Measurements from ENCODE around the gene BEST3.
"Not testable (repeated sequence)": the region's sequence is repeated elsewhere in the genome, so short reads cannot be mapped to it uniquely, and the experiment has no call there.

Gene BEST3

GRCh38 chr12:69620077-69620476, 79.0 kb downstream of the BEST3 start:
- Histone ChIP-seq H3K4me3 (no peak overlapping the region), H3K27ac (no peak overlapping the region)
- no peak for TF ChIP-seq CTCF (IDR thresholded peaks at IDR 0.05)
- DNase-seq (ENCODE audit: low spot score) = no peak

- H3K4me3 ChIP-seq = no peak overlapping the region
- no peak for TF ChIP-seq CTCF (IDR thresholded peaks at IDR 0.05)
- no peak overlapping the region for H3K27ac ChIP-seq
- DNase-seq (ENCODE audit: low spot score) = no peak
Observed at GRCh38 chr12:69619050-69619449, 80.1 kb downstream of the BEST3 start.

- DNase-seq (ENCODE audit: low spot score) = no peak
- no peak for TF ChIP-seq CTCF (IDR thresholded peaks at IDR 0.05)
- Histone ChIP-seq H3K27ac (no peak overlapping the region), H3K4me3 (no peak overlapping the region)
Observed at GRCh38 chr12:69616025-69616424, 83.1 kb downstream of the BEST3 start.

- Histone ChIP-seq H3K4me3 (no peak overlapping the region), H3K27ac (no peak overlapping the region)
- DNase-seq (ENCODE audit: low spot score) = no peak
- no peak for TF ChIP-seq CTCF (IDR thresholded peaks at IDR 0.05)
Observed at GRCh38 chr12:69613351-69613750, 85.8 kb downstream of the BEST3 start.

GRCh38 chr12:69610729-69611128, 88.4 kb downstream of the BEST3 start, which contains the start of gene LRRC10:
TSS of gene LRRC10 (minus strand) at chr12:69610907. CDS start at chr12:69610838, 69 bp downstream.
- DNase-seq (ENCODE audit: low spot score) = no peak
- H3K4me3 ChIP-seq = no peak within 1 kb of the TSS
- TF ChIP-seq CTCF (IDR thresholded peaks at IDR 0.05) = no peak
- no peak within 1 kb of the TSS for H3K27ac ChIP-seq

- H3K4me3 ChIP-seq = no peak overlapping the region
- H3K27ac ChIP-seq = no peak overlapping the region
- no peak for TF ChIP-seq CTCF (IDR thresholded peaks at IDR 0.05)
- DNase-seq (ENCODE audit: low spot score) = no peak
Observed at GRCh38 chr12:69610126-69610525, 89.0 kb downstream of the BEST3 start.

- Histone ChIP-seq H3K4me3 (no peak overlapping the region), H3K27ac (no peak overlapping the region)
Observed at GRCh38 chr12:69608114-69608513, 91.0 kb downstream of the BEST3 start.

GRCh38 chr12:69604275-69604674, 94.8 kb downstream of the BEST3 start:
- H3K27ac ChIP-seq; DNase-seq (ENCODE audit: low spot score); H3K4me3 ChIP-seq: not testable (repeated sequence)

More at GRCh38 chr12:69608114-69608513, 91.0 kb downstream of the BEST3 start:
- TF ChIP-seq CTCF (IDR thresholded peaks at IDR 0.05) = no peak
- no peak for DNase-seq (ENCODE audit: low spot score)

All from coronary artery (tissue), 2 donors.